Left lung (tissue), 10 donors: ENCODE data around the gene ISL2. TPM values are rescaled to one million over a fixed set of nuclear protein-coding genes. Genes with fewer than 3 reads are reported as not detected.

Source experiments
- ATAC-seq: fragments of 200-7000 bp; cut with Tn5 transposase; one replicate; pipeline ENCODE4 v1.9.1; 2020; ENCODE audit warnings: moderate library complexity
- DNase-seq, 4 donors: peaks; one replicate each; pipeline ENCODE4 v3.0.0-alpha.2; 2013 to 2020
- H3K27ac ChIP-seq, 2 donors: fragments of 200-600 bp; sonication (generic) in 1 of 2; one replicate each; pipeline versions ENCODE4 v1.5.0 to v1.8.0; 2020 to 2021
- H3K27me3 ChIP-seq, 2 donors: fragments of 200-600 bp; sonication (generic) in 1 of 2; one replicate each; pipeline versions ENCODE4 v1.5.0 to v1.8.0; 2020 to 2021
- H3K36me3 ChIP-seq, 2 donors: fragments of 200-600 bp; sonication (generic) in 1 of 2; one replicate each; pipeline versions ENCODE4 v1.5.0 to v1.8.0; 2020 to 2021
- H3K4me1 ChIP-seq, 2 donors: fragments of 200-600 bp; one replicate each; pipeline ENCODE4 v1.8.0; 2021
- H3K4me3 ChIP-seq, 2 donors: fragments of 200-600 bp; sonication (generic) in 1 of 2; one replicate each; pipeline versions ENCODE4 v1.5.0 to v1.8.0; 2020 to 2021; ENCODE audit warnings: mild to moderate bottlenecking in 1 of 2
- H3K9me3 ChIP-seq, 2 donors: fragments of 200-600 bp; sonication (generic) in 1 of 2; one replicate each; pipeline versions ENCODE4 v1.5.0 to v1.8.0; 2020 to 2021
- intact Hi-C, 2 donors: fragments of 100-400 bp; cut with DNase I; formaldehyde crosslinking; loops; one replicate each; pipeline versions ENCODE4 v1.11.2 to v1.14.2; 2022
- polyA plus RNA-seq, 6 donors: library from polyadenylated mRNA; unstranded; fragments of 120-200 nt; gene quantifications; one replicate each; pipeline ENCODE4 v1.2.1, GENCODE V29; 2013; ENCODE audit not compliant: insufficient read length in 6 of 6
- total RNA-seq, 2 donors: library from RNA; stranded (reverse); fragmentation: NEBNext Ultra II Directional; extraction: Animal tissue kit (Norgen Biotek cat#: 25700); gene quantifications; one replicate each; pipeline ENCODE4 v1.2.1, GENCODE V29; 2021
- TF ChIP-seq, protein P1 (sequence below), 2 donors: fragments of 200-600 bp; sonication (generic) in 1 of 2; IDR thresholded peaks; one replicate each; pipeline versions ENCODE4 v1.5.0 to v1.8.0; 2021; ENCODE audit warnings: antibody characterized with exemption in 2 of 2
- donor health status: DM: no; HTN: yes; CAD: no.
- donor health status: DM: no; HTN: no; CAD: no.

ISL2 gene
- total and polyA plus RNA-seq, 8 donors: 0.11 to 0.39 (median 0.16) TPM; not detected in 4

- Histone ChIP-seq H3K27ac (no peak overlapping the region), H3K9me3 (no peaks in the 10 kb centered on the region), H3K4me1 (peaks cover 0 to 9% of the 10 kb centered on the region in 2 donors), H3K27me3 (no peaks in the 10 kb centered on the region), H3K36me3 (no peaks in the 10 kb centered on the region), H3K4me3 (no peak overlapping the region)
- DNase-seq (no peak), ATAC-seq (no peak)
- TF ChIP-seq, protein P1, sequence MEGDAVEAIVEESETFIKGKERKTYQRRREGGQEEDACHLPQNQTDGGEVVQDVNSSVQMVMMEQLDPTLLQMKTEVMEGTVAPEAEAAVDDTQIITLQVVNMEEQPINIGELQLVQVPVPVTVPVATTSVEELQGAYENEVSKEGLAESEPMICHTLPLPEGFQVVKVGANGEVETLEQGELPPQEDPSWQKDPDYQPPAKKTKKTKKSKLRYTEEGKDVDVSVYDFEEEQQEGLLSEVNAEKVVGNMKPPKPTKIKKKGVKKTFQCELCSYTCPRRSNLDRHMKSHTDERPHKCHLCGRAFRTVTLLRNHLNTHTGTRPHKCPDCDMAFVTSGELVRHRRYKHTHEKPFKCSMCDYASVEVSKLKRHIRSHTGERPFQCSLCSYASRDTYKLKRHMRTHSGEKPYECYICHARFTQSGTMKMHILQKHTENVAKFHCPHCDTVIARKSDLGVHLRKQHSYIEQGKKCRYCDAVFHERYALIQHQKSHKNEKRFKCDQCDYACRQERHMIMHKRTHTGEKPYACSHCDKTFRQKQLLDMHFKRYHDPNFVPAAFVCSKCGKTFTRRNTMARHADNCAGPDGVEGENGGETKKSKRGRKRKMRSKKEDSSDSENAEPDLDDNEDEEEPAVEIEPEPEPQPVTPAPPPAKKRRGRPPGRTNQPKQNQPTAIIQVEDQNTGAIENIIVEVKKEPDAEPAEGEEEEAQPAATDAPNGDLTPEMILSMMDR (IDR thresholded peaks at IDR 0.05): no peak
- intact Hi-C loops: no loop called here
Observed at GRCh38 chr15:76363251-76363650, 26.7 kb downstream of the ISL2 start.

- TF ChIP-seq, protein P1 (IDR thresholded peaks at IDR 0.05): no peak
Observed at GRCh38 chr15:76366714-76367113, 30.1 kb downstream of the ISL2 start.

GRCh38 chr15:76368122-76368621, 31.6 kb downstream of the ISL2 start:
- no peak overlapping the region for H3K4me3 ChIP-seq
- H3K27me3 ChIP-seq: no peaks in the 10 kb centered on the region
- no peak overlapping the region for H3K27ac ChIP-seq
- H3K4me1 ChIP-seq: peaks cover 4 to 9% of the 10 kb centered on the region in 2 donors
- ATAC-seq (peak; percentile 85), DNase-seq (peak in 1 of 4 donors; percentile 17)
- TF ChIP-seq, protein P1 (IDR thresholded peaks at IDR 0.05): no peak
- peaks cover 0 to 5% of the 10 kb centered on the region in 2 donors for H3K36me3 ChIP-seq
- intact Hi-C loops: no loop called here
- H3K9me3 ChIP-seq: no peaks in the 10 kb centered on the region

More at GRCh38 chr15:76366714-76367113, 30.1 kb downstream of the ISL2 start:
- Histone ChIP-seq H3K27me3 (no peaks in the 10 kb centered on the region), H3K9me3 (no peaks in the 10 kb centered on the region), H3K27ac (no peak overlapping the region), H3K36me3 (no peaks in the 10 kb centered on the region), H3K4me1 (peaks cover 4 to 9% of the 10 kb centered on the region in 2 donors), H3K4me3 (no peak overlapping the region)
- intact Hi-C loops: no loop called here
- ATAC-seq (no peak), DNase-seq (no peak)

GRCh38 chr15:76376029-76376428, 39.5 kb downstream of the ISL2 start:
- no peaks in the 10 kb centered on the region for H3K9me3 ChIP-seq
- no peaks in the 10 kb centered on the region for H3K4me1 ChIP-seq
- no peak overlapping the region for H3K4me3 ChIP-seq
- DNase-seq: no peak
- peaks cover 0 to 24% of the 10 kb centered on the region in 2 donors for H3K36me3 ChIP-seq
- H3K27me3 ChIP-seq: no peaks in the 10 kb centered on the region
- TF ChIP-seq, protein P1 (IDR thresholded peaks at IDR 0.05): no peak
- intact Hi-C loops: no loop called here
- no peak overlapping the region for H3K27ac ChIP-seq
- ATAC-seq: peak; percentile 47

- DNase-seq (no peak), ATAC-seq (no peak)
- Histone ChIP-seq H3K27me3 (no peaks in the 10 kb centered on the region), H3K27ac (no peak overlapping the region), H3K4me3 (no peak overlapping the region), H3K36me3 (peaks cover 0 to 24% of the 10 kb centered on the region in 2 donors), H3K4me1 (no peaks in the 10 kb centered on the region), H3K9me3 (no peaks in the 10 kb centered on the region)
- intact Hi-C loops: no loop called here
- TF ChIP-seq, protein P1 (IDR thresholded peaks at IDR 0.05): no peak
Observed at GRCh38 chr15:76376816-76377215, 40.2 kb downstream of the ISL2 start.
